HepG2 (cell line): ENCODE data around the gene DDX23. TPM values are rescaled to one million over a fixed set of nuclear protein-coding genes. Genes with fewer than 3 reads are reported as not detected.

Source experiments
- ATAC-seq: fragments of 200-7000 bp; cut with Tn5 transposase; 3 replicates; pipeline ENCODE4 v1.9.1; 2020; ENCODE audit warnings: mild to moderate bottlenecking, moderate library complexity
- BruUV-seq: library from RNA; stranded (reverse); fragments of 400-500 nt; replicated peaks from 2 replicates; lab custom pipeline; 2021; lab: Mats Ljungman, UMichigan
- CTCF ChIA-PET: fragments of 300-600 bp; formaldehyde crosslinking; extraction: SDS; loops from one replicate; lab custom pipeline; 2021; ENCODE audit warnings: low total read pairs, inconsistent platforms, low intra/inter-chr PET ratio; lab: Yijun Ruan, JAX
- POLR2A ChIA-PET: fragments of 350-600 bp; sonication (Branson Sonifier 250); formaldehyde crosslinking; loops from one replicate; lab custom pipeline; 2020; ENCODE audit warnings: antibody characterized with exemption, inconsistent platforms; lab: Yijun Ruan, JAX
- DNase-seq: peaks from one replicate; pipeline ENCODE4 v3.0.0-alpha.2; 2015; ENCODE audit warnings: low spot score
- FAIRE-seq: peaks from 3 replicates; lab custom pipeline; 2011; peaks lifted over from hg19 to GRCh38; lab: Jason Lieb, UNC
- H2AFZ ChIP-seq: one replicate; pipeline ENCODE4 v1.6.1; 2011; ENCODE audit warnings: low read length, inconsistent platforms
- H3K27ac ChIP-seq: fragments of 300-600 bp; 3 replicates; pipeline ENCODE4 v1.8.0; 2011; ENCODE audit warnings: mixed run types, mild to moderate bottlenecking, mixed read lengths, low read length, inconsistent platforms; ENCODE audit not compliant: insufficient read depth; ENCODE audit errors: extremely low read length
- H3K27me3 ChIP-seq, 2 experiments: fragments of 200-600 bp in 1 of 2; 2 replicates in 1 of 2; 3 replicates in 1 of 2; pipeline versions ENCODE4 v1.6.0 to v1.8.0; 2011; ENCODE audit warnings: low read length in 2 of 2, mild to moderate bottlenecking in 2 of 2, moderate library complexity in 2 of 2, inconsistent platforms in 1 of 2; ENCODE audit not compliant: insufficient read depth in 2 of 2, control insufficient read depth in 1 of 2
- H3K36me3 ChIP-seq, 2 experiments: fragments of 200-600 bp in 1 of 2; replicated peaks in 1 of 2; 2 replicates in 1 of 2; 3 replicates in 1 of 2; pipeline versions ENCODE4 v1.5.1 to v1.8.0; 2011; ENCODE audit warnings: low read length in 2 of 2, inconsistent platforms in 1 of 2; ENCODE audit not compliant: insufficient read depth in 2 of 2, control insufficient read depth in 1 of 2
- H3K4me1 ChIP-seq: 2 replicates; pipeline ENCODE4 v1.5.1; 2012; ENCODE audit warnings: low read length, inconsistent platforms; ENCODE audit not compliant: insufficient read depth
- H3K4me2 ChIP-seq: 2 replicates; pipeline ENCODE4 v1.6.0; 2011; ENCODE audit warnings: low read depth, low read length, inconsistent platforms
- H3K4me3 ChIP-seq, 3 experiments: fragments of 200-600 bp in 1 of 3; sonication (generic), shearing (Covaris generic) in 1 of 3; replicated peaks in 1 of 3; 2 replicates each; pipeline ENCODE4 v1.5.1; 2011 to 2016; ENCODE audit warnings: low read length in 3 of 3, inconsistent platforms in 2 of 3, low read depth in 2 of 3, mild to moderate bottlenecking in 2 of 3, control low read depth in 1 of 3, mixed read lengths in 1 of 3; ENCODE audit not compliant: insufficient read depth in 1 of 3
- H3K79me2 ChIP-seq: one replicate; pipeline ENCODE4 v1.6.1; 2011; ENCODE audit warnings: low read length, inconsistent platforms; ENCODE audit not compliant: insufficient read depth
- H3K9ac ChIP-seq: 2 replicates; pipeline ENCODE4 v1.6.0; 2011; ENCODE audit warnings: mild to moderate bottlenecking, low read depth, low read length, inconsistent platforms; ENCODE audit not compliant: insufficient read depth
- H3K9me3 ChIP-seq: 2 replicates; pipeline ENCODE4 v1.5.1; 2012; ENCODE audit warnings: mild to moderate bottlenecking, low read length
- H4K20me1 ChIP-seq: 2 replicates; pipeline ENCODE4 v1.6.0; 2011; ENCODE audit warnings: inconsistent platforms, mild to moderate bottlenecking, low read length, moderate library complexity; ENCODE audit not compliant: insufficient read depth
- HNRNPK ChIP-seq: fragments of 200-400 bp; formaldehyde crosslinking; IDR thresholded peaks from 2 replicates; pipeline ENCODE4 v1.6.1; 2018; ENCODE audit warnings: low read length, low read depth, moderate library complexity, mild to moderate bottlenecking; ENCODE audit not compliant: poor library complexity, severe bottlenecking
- WGBS: methylation state at CpG from one replicate; pipeline ENCODE4 v1.1.6; 2017; ENCODE audit warnings: low lambda C conversion rate; 5-methylcytosine and 5-hydroxymethylcytosine counted together
- in situ Hi-C: cut with HindIII; loops from 2 replicates; pipeline ENCODE4 v1.10.0; 2017; ENCODE audit warnings: low pct_unique_long_range_greater_than_20kb; ENCODE audit not compliant: extremely low pct_ligation_motif_present
- intact Hi-C: fragments of 100-400 bp; cut with micrococcal nuclease; formaldehyde crosslinking; loops from one replicate; pipeline ENCODE4 v1.10.0; 2022; ENCODE audit not compliant: unreplicated experiment
- polyA plus RNA-seq, 8 experiments: library from polyadenylated mRNA; depleted of rRNA in 3 of 8; stranded (reverse) in 7 of 8; unstranded in 1 of 8; fragments of >200 nt; fragmentation: Illumina TruSeq in 4 of 8; extraction: Trizol in 4 of 8; gene quantifications; 2 replicates each; pipeline versions ENCODE4 v1.2.1 to v1.2.3, GENCODE V29; 2011 to 2016; ENCODE audit warnings: low read depth in 4 of 8, missing spikeins in 1 of 8, mixed read lengths in 1 of 8; ENCODE audit not compliant: insufficient read depth in 1 of 8
- total RNA-seq, 5 experiments: library from RNA; depleted of rRNA; stranded (reverse); fragments of >200 nt; fragmentation: Illumina TruSeq; extraction: Trizol; gene quantifications; 2 replicates each; pipeline ENCODE4 v1.2.3, GENCODE V29; 2016; ENCODE audit warnings: low read depth in 1 of 5
- TF ChIP-seq, protein P1 (sequence below): sonication (generic); formaldehyde crosslinking; IDR thresholded peaks from 2 replicates; pipeline ENCODE4 v1.5.0; 2020; ENCODE audit warnings: mild to moderate bottlenecking, missing genetic modification reagents, moderate library complexity

DDX23 gene
- total and polyA plus RNA-seq, 2 of the 13 experiments (the other 11 are each of a cell fraction or from before 2014, with no cell fraction given): 35.7 to 90.0 TPM

DNA sequence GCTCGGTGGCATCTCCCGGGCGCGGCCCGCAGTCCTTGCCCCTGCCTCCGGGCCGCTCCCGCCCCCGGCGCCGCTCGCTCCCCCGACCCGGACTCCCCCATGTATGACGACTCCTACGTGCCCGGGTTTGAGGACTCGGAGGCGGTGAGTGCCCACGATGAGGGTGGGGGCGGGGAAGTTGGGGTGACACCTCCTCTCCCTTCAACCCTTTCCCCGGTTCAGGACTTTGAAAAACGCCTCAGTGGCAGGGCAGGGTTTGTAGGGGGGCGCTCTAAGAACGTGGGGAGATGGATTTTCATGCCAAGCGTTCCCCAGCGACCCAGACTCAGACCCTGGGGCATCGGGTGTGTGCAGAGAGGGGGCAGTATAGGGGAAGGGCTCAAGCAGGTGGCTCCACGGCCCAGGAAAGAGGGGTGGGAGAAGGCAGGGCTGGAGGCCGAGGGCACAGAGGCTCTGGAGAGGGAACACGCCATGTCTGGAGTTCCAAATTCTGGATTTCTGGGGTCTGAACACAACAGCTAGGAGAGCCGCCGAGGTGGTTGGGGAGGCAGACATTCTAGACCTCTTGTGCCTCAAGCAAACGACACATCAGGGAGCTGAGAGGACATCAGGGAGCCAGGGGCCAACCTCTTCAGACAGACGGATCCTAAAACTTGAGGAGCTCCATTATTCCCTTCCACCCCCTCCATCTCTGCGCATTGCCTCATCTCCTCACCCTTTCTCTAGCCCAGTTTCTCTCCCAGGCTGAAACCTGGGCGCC is 33.0 kb downstream of the DDX23 start:
- Histone ChIP-seq H3K9ac (no peak overlapping the region), H3K9me3 (no peaks in the 10 kb centered on the region), H3K4me1 (peaks cover 24% of the 10 kb centered on the region), H4K20me1 (peaks cover 3% of the 10 kb centered on the region; the same call in 1 of the 2 replicates), H2AFZ (no peak overlapping the region), H3K36me3 (no peaks in the 10 kb centered on the region), H3K79me2 (no peaks in the 10 kb centered on the region), H3K27ac (no peak overlapping the region), H3K27me3 (peaks cover 12 to 78% of the 10 kb centered on the region in 2 experiments; a peak in 4 of 5 replicates), H3K4me2 (peak overlapping the region; percentile 71), H3K4me3 (peak overlapping the region; percentile 33 to 73 (median 59); a peak in 3 of 6 replicates)
- DNase-seq (no peak), ATAC-seq (no peak), FAIRE-seq (no peak)
- BruUV-seq: no TSS peak
- WGBS: 18% methylated on average over 14 of the region's 37 CpGs
- ChIA-PET CTCF (no interaction called here), POLR2A (no interaction called here)
- no peak for TF ChIP-seq HNRNPK
- TF ChIP-seq, protein P1, sequence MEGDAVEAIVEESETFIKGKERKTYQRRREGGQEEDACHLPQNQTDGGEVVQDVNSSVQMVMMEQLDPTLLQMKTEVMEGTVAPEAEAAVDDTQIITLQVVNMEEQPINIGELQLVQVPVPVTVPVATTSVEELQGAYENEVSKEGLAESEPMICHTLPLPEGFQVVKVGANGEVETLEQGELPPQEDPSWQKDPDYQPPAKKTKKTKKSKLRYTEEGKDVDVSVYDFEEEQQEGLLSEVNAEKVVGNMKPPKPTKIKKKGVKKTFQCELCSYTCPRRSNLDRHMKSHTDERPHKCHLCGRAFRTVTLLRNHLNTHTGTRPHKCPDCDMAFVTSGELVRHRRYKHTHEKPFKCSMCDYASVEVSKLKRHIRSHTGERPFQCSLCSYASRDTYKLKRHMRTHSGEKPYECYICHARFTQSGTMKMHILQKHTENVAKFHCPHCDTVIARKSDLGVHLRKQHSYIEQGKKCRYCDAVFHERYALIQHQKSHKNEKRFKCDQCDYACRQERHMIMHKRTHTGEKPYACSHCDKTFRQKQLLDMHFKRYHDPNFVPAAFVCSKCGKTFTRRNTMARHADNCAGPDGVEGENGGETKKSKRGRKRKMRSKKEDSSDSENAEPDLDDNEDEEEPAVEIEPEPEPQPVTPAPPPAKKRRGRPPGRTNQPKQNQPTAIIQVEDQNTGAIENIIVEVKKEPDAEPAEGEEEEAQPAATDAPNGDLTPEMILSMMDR: peak; percentile 41; the same call in 1 of the 2 replicates
- in situ Hi-C loops: no loop called here
- intact Hi-C loops: no loop called here
